Measurements from ENCODE around the gene OVAAL.

- no peak for TF ChIP-seq POLR2A (IDR thresholded peaks at IDR 0.05)
- TF ChIP-seq CTCF (IDR thresholded peaks at IDR 0.05) = no peak
Measured at GRCh38 chr1:180525715-180526039, 33.1 kb upstream of the OVAAL start.

Data from right lobe of liver (tissue), 4 donors.